OCI-LY3 (cell line): ENCODE measurements around the gene RPS17.
"Not testable (repeated sequence)": the region's sequence is repeated elsewhere in the genome, so short reads cannot be mapped to it uniquely, and the experiment has no call there.

Experiments
- H2AFZ ChIP-seq: fragments of 200-600, 300-600 bp; shearing (Covaris generic); 2 replicates; pipeline ENCODE4 v1.6.0; 2014; ENCODE audit warnings: antibody characterized with exemption, low read depth, low read length
- H3K27ac ChIP-seq: fragments of 200-600, 300-600 bp; sonication (generic); 2 replicates; pipeline ENCODE4 v1.5.1; 2014; ENCODE audit warnings: mild to moderate bottlenecking, low read length, moderate library complexity, mixed read lengths
- H3K27me3 ChIP-seq: fragments of 200-600, 300-600 bp; sonication (generic); 2 replicates; pipeline ENCODE4 v1.6.1; 2014; ENCODE audit warnings: low read depth, low read length, mixed read lengths
- H3K36me3 ChIP-seq: fragments of 200-600, 300-600 bp; sonication (generic); replicated peaks from 2 replicates; pipeline ENCODE3; 2014; ENCODE audit warnings: low read depth, low read length, mixed read lengths
- H3K4me1 ChIP-seq: fragments of 300-600, 200-600 bp; sonication (generic); 2 replicates; pipeline ENCODE4 v1.6.1; 2014; ENCODE audit warnings: low read length, mixed read lengths
- H3K4me2 ChIP-seq: fragments of 200-600, 300-600 bp; sonication (generic); 2 replicates; pipeline ENCODE4 v1.6.1; 2014; ENCODE audit warnings: low read length, mixed read lengths
- H3K4me3 ChIP-seq: fragments of 300-600, 200-600 bp; sonication (generic); 2 replicates; pipeline ENCODE4 v1.5.1; 2014; ENCODE audit warnings: antibody characterized with exemption, mild to moderate bottlenecking, low read length, moderate library complexity
- H3K79me2 ChIP-seq: fragments of 300-600, 200-600 bp; shearing (Covaris generic); 2 replicates; pipeline ENCODE4 v1.6.1; 2014; ENCODE audit warnings: mild to moderate bottlenecking, low read length, mixed read lengths
- H3K9ac ChIP-seq: fragments of 300-600, 200-600 bp; shearing (Covaris generic); 2 replicates; pipeline ENCODE4 v1.6.0; 2014; ENCODE audit warnings: mild to moderate bottlenecking, low read length, moderate library complexity
- H3K9me3 ChIP-seq: fragments of 200-600, 300-600 bp; shearing (Covaris generic); 2 replicates; pipeline ENCODE4 v1.6.1; 2014; ENCODE audit warnings: low read length, mixed read lengths; ENCODE audit not compliant: insufficient read depth
- H4K20me1 ChIP-seq: fragments of 200-600, 300-600 bp; sonication (generic); 2 replicates; pipeline ENCODE4 v1.6.1; 2016; ENCODE audit warnings: low read length, mixed read lengths; ENCODE audit not compliant: insufficient read depth
- EZH2phosphoT487 ChIP-seq: fragments of 200-600 bp; shearing (Covaris generic); IDR thresholded peaks from 2 replicates; pipeline ENCODE4 v1.6.1; 2018; ENCODE audit warnings: antibody characterized with exemption, mixed run types, low read depth
- TF ChIP-seq, protein P1 (sequence below): fragments of 200-600, 300-600 bp; sonication (generic); IDR thresholded peaks from 2 replicates; pipeline ENCODE4 v1.5.1; 2014; ENCODE audit warnings: antibody characterized with exemption, low read length, low read depth

Gene RPS17

GRCh38 chr15:82530006-82530405 lies 10.3 kb downstream of the RPS17 start:
- Histone ChIP-seq H3K4me3 (no peak overlapping the region), H3K9ac (no peak overlapping the region), H3K9me3 (no peaks in the 10 kb centered on the region), H3K27me3 (no peaks in the 10 kb centered on the region), H3K4me2 (no peak overlapping the region), H3K4me1 (peaks cover 4% of the 10 kb centered on the region; the same call in 1 of the 2 replicates), H2AFZ (no peak overlapping the region), H4K20me1 (peaks cover 10% of the 10 kb centered on the region; the same call in 1 of the 2 replicates), H3K27ac (no peak overlapping the region), H3K36me3 (peaks cover 11% of the 10 kb centered on the region), H3K79me2 (no peaks in the 10 kb centered on the region)
- TF ChIP-seq EZH2phosphoT487: no peak
- TF ChIP-seq, protein P1, sequence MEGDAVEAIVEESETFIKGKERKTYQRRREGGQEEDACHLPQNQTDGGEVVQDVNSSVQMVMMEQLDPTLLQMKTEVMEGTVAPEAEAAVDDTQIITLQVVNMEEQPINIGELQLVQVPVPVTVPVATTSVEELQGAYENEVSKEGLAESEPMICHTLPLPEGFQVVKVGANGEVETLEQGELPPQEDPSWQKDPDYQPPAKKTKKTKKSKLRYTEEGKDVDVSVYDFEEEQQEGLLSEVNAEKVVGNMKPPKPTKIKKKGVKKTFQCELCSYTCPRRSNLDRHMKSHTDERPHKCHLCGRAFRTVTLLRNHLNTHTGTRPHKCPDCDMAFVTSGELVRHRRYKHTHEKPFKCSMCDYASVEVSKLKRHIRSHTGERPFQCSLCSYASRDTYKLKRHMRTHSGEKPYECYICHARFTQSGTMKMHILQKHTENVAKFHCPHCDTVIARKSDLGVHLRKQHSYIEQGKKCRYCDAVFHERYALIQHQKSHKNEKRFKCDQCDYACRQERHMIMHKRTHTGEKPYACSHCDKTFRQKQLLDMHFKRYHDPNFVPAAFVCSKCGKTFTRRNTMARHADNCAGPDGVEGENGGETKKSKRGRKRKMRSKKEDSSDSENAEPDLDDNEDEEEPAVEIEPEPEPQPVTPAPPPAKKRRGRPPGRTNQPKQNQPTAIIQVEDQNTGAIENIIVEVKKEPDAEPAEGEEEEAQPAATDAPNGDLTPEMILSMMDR: no peak

DNA sequence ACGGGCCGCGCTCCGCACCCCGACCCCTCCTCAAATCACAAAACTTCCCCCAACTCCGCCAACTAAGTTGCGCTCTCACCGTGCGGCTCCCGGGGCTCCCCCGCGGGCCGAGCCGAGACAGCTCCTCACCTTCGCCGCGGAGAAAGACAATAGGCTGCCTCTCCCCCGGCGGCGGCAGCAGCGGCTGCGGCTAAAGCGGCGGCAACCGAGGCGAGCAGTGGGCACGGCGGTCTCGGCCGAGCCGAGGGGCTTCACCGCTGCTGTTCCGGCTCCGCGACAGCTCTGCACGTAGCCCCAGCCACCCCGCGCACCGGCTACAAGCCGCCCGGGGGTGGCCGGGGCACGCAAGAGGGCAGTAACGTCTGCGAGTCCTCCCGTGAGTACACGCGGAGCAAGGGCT lies 26.7 kb downstream of the RPS17 start:
- H3K4me3 ChIP-seq, H3K4me2 ChIP-seq, H3K27me3 ChIP-seq, H2AFZ ChIP-seq, H4K20me1 ChIP-seq, H3K27ac ChIP-seq, H3K36me3 ChIP-seq, H3K9ac ChIP-seq, H3K4me1 ChIP-seq, H3K9me3 ChIP-seq, H3K79me2 ChIP-seq: not testable (repeated sequence)

GRCh38 chr15:82507693-82508092 lies 32.6 kb downstream of the RPS17 start:
- H3K9me3 ChIP-seq, H4K20me1 ChIP-seq, H3K36me3 ChIP-seq, H3K4me1 ChIP-seq, H3K27ac ChIP-seq, H3K27me3 ChIP-seq, H3K4me2 ChIP-seq, H3K79me2 ChIP-seq, H3K4me3 ChIP-seq, H3K9ac ChIP-seq, H2AFZ ChIP-seq: not testable (repeated sequence)

- H3K79me2 ChIP-seq, H3K4me1 ChIP-seq, H2AFZ ChIP-seq, H3K4me3 ChIP-seq, H3K9me3 ChIP-seq, H3K27me3 ChIP-seq, H3K36me3 ChIP-seq, H3K4me2 ChIP-seq, H3K9ac ChIP-seq, H4K20me1 ChIP-seq, H3K27ac ChIP-seq: not testable (repeated sequence)
Measured at GRCh38 chr15:82507087-82507486, 33.2 kb downstream of the RPS17 start.

GRCh38 chr15:82505842-82506241 lies 34.4 kb downstream of the RPS17 start:
- H3K4me1 ChIP-seq, H3K79me2 ChIP-seq: not testable (repeated sequence)

DNA sequence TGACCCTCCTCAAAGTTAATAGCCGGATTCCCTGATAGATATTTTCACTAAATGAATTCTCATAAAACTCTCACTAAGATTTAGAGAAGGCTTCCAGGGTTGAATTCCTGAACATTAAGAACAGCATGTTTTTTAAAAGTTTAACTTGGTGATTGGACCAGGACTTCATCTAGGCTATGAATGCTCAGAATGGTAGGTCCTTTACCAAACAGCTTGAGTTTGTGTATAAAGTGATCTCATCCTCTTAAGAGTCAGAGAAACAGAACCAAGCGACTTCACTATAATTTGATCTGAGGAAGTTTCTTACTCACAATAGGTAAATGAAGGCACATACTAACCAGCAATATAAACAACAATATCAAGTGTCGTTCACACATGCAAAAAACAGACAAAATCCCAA lies 36.2 kb downstream of the RPS17 start:
- not testable (repeated sequence) for H3K36me3 ChIP-seq

More at GRCh38 chr15:82505842-82506241, 34.4 kb downstream of the RPS17 start:
- not testable (repeated sequence) for H3K27me3 ChIP-seq, H3K4me2 ChIP-seq, H2AFZ ChIP-seq, H3K4me3 ChIP-seq, H3K36me3 ChIP-seq, H3K9me3 ChIP-seq, H4K20me1 ChIP-seq, H3K9ac ChIP-seq, H3K27ac ChIP-seq

GRCh38 chr15:82502700-82503339 lies 37.4 kb downstream of the RPS17 start:
- H3K9me3 ChIP-seq, H3K27ac ChIP-seq, H3K79me2 ChIP-seq, H3K4me2 ChIP-seq, H2AFZ ChIP-seq, H3K4me3 ChIP-seq, H3K9ac ChIP-seq, H4K20me1 ChIP-seq, H3K36me3 ChIP-seq, H3K4me1 ChIP-seq, H3K27me3 ChIP-seq: not testable (repeated sequence)

More for the DNA sequence above, 36.2 kb downstream of the RPS17 start:
- H3K9ac ChIP-seq, H3K4me3 ChIP-seq, H2AFZ ChIP-seq, H3K4me2 ChIP-seq, H3K27me3 ChIP-seq, H4K20me1 ChIP-seq, H3K79me2 ChIP-seq, H3K27ac ChIP-seq, H3K4me1 ChIP-seq, H3K9me3 ChIP-seq: not testable (repeated sequence)

DNA sequence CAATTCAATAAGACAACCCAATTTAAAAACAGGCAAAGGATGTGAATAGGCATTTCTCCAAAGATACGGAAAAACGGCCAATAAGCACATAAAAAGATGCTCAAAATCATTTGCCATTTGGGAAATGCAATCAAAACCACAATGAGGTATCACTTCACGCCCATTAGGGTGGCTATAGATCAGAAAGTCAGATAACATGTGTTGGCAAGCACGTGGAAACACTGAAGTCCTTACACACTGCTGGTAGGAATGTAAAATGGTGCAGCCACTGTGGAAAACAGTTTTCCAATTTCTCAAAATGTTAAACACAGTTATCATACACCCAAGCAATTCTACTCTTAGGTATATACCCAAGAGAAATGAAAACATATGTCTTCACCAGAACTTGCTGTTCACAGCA lies 39.5 kb downstream of the RPS17 start:
- H3K4me2 ChIP-seq, H3K79me2 ChIP-seq, H3K4me1 ChIP-seq, H4K20me1 ChIP-seq, H2AFZ ChIP-seq, H3K9me3 ChIP-seq, H3K4me3 ChIP-seq, H3K27me3 ChIP-seq, H3K36me3 ChIP-seq, H3K9ac ChIP-seq, H3K27ac ChIP-seq: not testable (repeated sequence)

GRCh38 chr15:82497978-82498377 lies 42.3 kb downstream of the RPS17 start:
- H3K4me1 ChIP-seq, H3K79me2 ChIP-seq, H3K27me3 ChIP-seq, H4K20me1 ChIP-seq, H3K9me3 ChIP-seq, H3K9ac ChIP-seq, H3K4me3 ChIP-seq, H2AFZ ChIP-seq, H3K27ac ChIP-seq, H3K4me2 ChIP-seq, H3K36me3 ChIP-seq: not testable (repeated sequence)
